ENCODE data around the gene ZNF132.

The ZNF132 gene

DNA sequence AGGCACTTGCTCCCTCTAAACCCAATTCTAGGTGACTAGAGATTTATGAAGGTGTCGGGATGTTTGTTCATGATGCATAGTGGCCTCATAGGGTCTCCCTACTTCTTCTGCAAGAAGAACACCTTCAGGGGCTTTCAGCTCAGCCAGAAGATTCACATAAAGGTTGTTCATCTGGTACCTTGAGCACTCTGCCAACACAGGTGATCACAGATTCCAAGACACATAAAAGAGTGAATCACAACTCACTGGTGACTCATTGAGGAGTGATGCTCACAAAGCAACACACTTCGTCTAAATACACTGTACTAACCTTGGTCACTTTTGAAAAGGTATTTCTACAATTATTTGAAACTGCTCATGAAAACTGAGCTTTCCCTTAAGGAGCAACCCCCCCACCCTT is 20.1 kb upstream of the ZNF132 start:
- H3K27me3 Mint-ChIP-seq (ENCODE audit: low read depth, poor library complexity) = peaks cover 16% of the 10 kb centered on the region

GRCh38 chr19:58456111-58456510 is 16.2 kb upstream of the ZNF132 start:
- no peak for TF ChIP-seq CTCF (IDR thresholded peaks at IDR 0.05)
- peaks cover 27% of the 10 kb centered on the region for H3K27me3 Mint-ChIP-seq (ENCODE audit: low read depth, poor library complexity)
- H3K4me3 Mint-ChIP-seq = no peak overlapping the region
- no peak for DNase-seq
- H3K36me3 Mint-ChIP-seq (ENCODE audit: low read depth) = peaks cover 15% of the 10 kb centered on the region
- peaks cover 13% of the 10 kb centered on the region for H3K4me1 Mint-ChIP-seq
- H3K27ac Mint-ChIP-seq = no peak overlapping the region
- H3K9me3 Mint-ChIP-seq = peaks cover 2% of the 10 kb centered on the region

More for the DNA sequence above, 20.1 kb upstream of the ZNF132 start:
- H3K36me3 Mint-ChIP-seq (ENCODE audit: low read depth) = peaks cover 15% of the 10 kb centered on the region
- DNase-seq = no peak
- no peak overlapping the region for H3K27ac Mint-ChIP-seq
- TF ChIP-seq CTCF (IDR thresholded peaks at IDR 0.05) = no peak
- H3K4me3 Mint-ChIP-seq = no peak overlapping the region
- H3K9me3 Mint-ChIP-seq = no peaks in the 10 kb centered on the region
- no peaks in the 10 kb centered on the region for H3K4me1 Mint-ChIP-seq

- Mint-ChIP-seq H3K9me3 (peaks cover 9% of the 10 kb centered on the region), H3K27me3 (ENCODE audit: low read depth, poor library complexity) (peaks cover 35% of the 10 kb centered on the region)
These were observed 15.4 kb upstream of the ZNF132 start for GRCh38 chr19:58455306-58455705.

GRCh38 chr19:58453743-58454142 is 13.8 kb upstream of the ZNF132 start:
- peaks cover 15% of the 10 kb centered on the region for H3K36me3 Mint-ChIP-seq (ENCODE audit: low read depth)
- peaks cover 25% of the 10 kb centered on the region for H3K9me3 Mint-ChIP-seq
- peak overlapping the region; percentile 30 for H3K4me3 Mint-ChIP-seq
- DNase-seq = no peak
- H3K27me3 Mint-ChIP-seq (ENCODE audit: low read depth, poor library complexity) = peaks cover 47% of the 10 kb centered on the region
- no peak for TF ChIP-seq CTCF (IDR thresholded peaks at IDR 0.05)
- no peak overlapping the region for H3K27ac Mint-ChIP-seq
- H3K4me1 Mint-ChIP-seq = peaks cover 21% of the 10 kb centered on the region

More at GRCh38 chr19:58455306-58455705, 15.4 kb upstream of the ZNF132 start:
- no peak overlapping the region for H3K4me3 Mint-ChIP-seq
- peaks cover 15% of the 10 kb centered on the region for H3K36me3 Mint-ChIP-seq (ENCODE audit: low read depth)
- no peak for DNase-seq
- no peak overlapping the region for H3K27ac Mint-ChIP-seq
- TF ChIP-seq CTCF (IDR thresholded peaks at IDR 0.05) = no peak
- H3K4me1 Mint-ChIP-seq = peaks cover 21% of the 10 kb centered on the region

DNA sequence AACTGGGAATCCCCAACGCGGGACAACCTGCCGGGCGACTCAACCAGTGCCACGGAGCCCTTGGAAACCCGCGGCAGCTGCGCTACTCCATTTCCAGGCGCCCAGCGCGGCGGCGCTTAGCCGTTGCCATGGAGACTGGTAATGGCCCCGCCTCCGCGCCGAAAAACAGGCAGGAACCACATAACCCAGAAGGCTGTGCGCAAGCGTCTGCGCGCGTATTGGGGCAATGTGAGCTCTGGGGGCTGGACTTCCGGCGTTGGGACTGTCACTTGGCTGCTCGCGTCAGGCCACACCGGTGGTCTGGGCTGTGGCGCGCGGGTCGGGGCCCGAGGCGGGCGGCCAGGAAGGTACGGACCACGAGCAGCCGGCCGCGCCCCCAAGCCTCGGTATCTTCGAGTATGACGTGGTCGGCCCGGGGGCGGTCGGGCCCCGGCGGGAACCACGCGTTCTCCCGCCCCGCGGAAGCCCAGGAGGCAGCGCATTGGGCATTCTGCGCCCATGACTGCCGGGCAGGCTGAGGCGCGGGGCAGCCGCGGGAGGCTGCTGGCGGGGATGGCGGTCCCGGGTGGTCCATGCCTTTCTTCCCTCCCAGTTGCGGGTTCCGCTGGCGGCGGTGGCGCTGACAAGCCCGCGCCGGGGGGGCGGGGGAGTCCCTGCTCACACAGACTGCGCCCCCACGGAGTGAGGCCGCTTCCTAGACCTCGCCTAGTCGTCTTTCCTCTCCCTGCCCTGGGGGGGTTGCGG is 11.6 kb upstream of the ZNF132 start, which contains the start of gene ZNF324B:
Gene ZNF324B (plus strand): TSS at position 265 of the 744 bp plus-strand sequence. CDS start 2,080 bp downstream, outside the sequence.
- H3K4me1 Mint-ChIP-seq = peaks cover 21% of the 10 kb centered on the region

More for the DNA sequence above, 11.6 kb upstream of the ZNF132 start, which contains the start of gene ZNF324B:
- DNase-seq = peak; percentile 97
- Mint-ChIP-seq H3K9me3 (peaks cover 47% of the 10 kb centered on the region), H3K36me3 (ENCODE audit: low read depth) (peaks cover 12% of the 10 kb centered on the region), H3K4me3 (peak within 1 kb of the TSS; percentile 93), H3K27me3 (ENCODE audit: low read depth, poor library complexity) (peaks cover 61% of the 10 kb centered on the region), H3K27ac (peak within 1 kb of the TSS; percentile 68)
- no peak for TF ChIP-seq CTCF (IDR thresholded peaks at IDR 0.05)
